Measurements from ENCODE around the gene SMKR1. TPM values are rescaled to one million over a fixed set of nuclear protein-coding genes. Genes with fewer than 3 reads are reported as not detected.
A peak's percentile ranks its signal among the peaks of the same experiment; 100 is the strongest.

SMKR1 gene
- total and polyA plus RNA-seq, 2 of the 8 experiments (the other 6 are each of a cell fraction or from before 2014, with no cell fraction given) = 0.39 to 1.6 TPM

DNA sequence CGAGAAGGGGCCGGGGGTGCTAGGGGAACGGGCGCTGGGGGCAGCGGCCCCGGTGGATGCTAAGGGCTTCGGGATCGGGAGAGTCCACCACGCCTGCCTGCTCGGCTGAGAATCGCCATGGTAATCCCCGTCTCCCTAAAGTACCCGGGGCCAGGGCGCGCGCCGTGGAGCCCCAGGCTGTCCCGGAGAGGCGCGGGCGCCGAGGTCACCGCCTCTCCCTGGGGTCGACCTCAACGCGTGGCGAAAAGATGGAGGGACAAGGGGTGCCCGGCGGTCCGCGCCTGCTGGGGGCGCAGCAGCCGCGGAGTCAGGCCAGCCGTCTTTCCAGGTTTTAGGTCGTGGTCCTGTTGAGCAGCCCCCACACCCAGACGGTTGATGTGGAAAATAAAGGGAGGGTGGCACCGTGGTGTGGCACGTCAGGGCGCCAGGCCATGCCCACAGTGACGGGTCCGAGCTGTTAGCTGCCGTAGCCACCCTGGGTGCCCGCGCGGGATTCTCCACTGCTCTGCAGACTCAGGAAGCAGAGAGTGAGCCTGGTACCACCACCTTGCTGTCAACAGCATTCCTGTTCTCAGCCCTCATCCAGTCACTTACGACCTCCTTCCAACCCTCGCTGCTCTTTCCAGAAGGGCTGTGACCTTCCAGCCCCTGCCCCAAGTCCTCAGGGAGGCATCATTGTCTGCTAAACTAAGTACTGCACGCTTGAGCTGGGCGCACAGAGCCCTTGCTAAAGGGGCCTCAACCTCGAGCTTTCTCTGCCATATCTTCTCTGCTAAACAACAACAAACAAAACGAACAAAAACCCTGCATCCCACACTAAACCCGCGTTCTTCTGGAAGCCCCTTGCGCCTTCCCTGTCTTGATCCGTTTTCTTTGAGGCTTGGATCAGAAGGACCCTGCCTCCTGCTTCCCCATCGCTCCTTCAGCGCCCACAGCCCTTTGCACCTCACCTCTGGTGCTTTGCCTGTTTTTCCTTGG lies 666 bp downstream of the SMKR1 start (continued):
- TF ChIP-seq RFX5 (IDR thresholded peaks at IDR 0.05; ENCODE audit: borderline replicate concordance, low read depth, low read length) (no peak), RBBP5 (IDR thresholded peaks at IDR 0.05; ENCODE audit: borderline replicate concordance, low read depth, low read length) (peak; percentile 71; the same call in 1 of the 2 replicates), RXRA (IDR thresholded peaks at IDR 0.05; ENCODE audit: insufficient read depth, low read depth, low read length) (no peak)
